OCI-LY3 (cell line): Measurements from ENCODE around the gene DNAH1.

Experiments used
- H2AFZ ChIP-seq: fragments of 200-600, 300-600 bp; shearing (Covaris generic); 2 replicates; pipeline ENCODE4 v1.6.0; 2014; ENCODE audit warnings: antibody characterized with exemption, low read depth, low read length
- H3K27ac ChIP-seq: fragments of 200-600, 300-600 bp; sonication (generic); 2 replicates; pipeline ENCODE4 v1.5.1; 2014; ENCODE audit warnings: mild to moderate bottlenecking, low read length, moderate library complexity, mixed read lengths
- H3K27me3 ChIP-seq: fragments of 200-600, 300-600 bp; sonication (generic); 2 replicates; pipeline ENCODE4 v1.6.1; 2014; ENCODE audit warnings: low read depth, low read length, mixed read lengths
- H3K36me3 ChIP-seq: fragments of 200-600, 300-600 bp; sonication (generic); replicated peaks from 2 replicates; pipeline ENCODE3; 2014; ENCODE audit warnings: low read depth, low read length, mixed read lengths
- H3K4me1 ChIP-seq: fragments of 300-600, 200-600 bp; sonication (generic); 2 replicates; pipeline ENCODE4 v1.6.1; 2014; ENCODE audit warnings: low read length, mixed read lengths
- H3K4me2 ChIP-seq: fragments of 200-600, 300-600 bp; sonication (generic); 2 replicates; pipeline ENCODE4 v1.6.1; 2014; ENCODE audit warnings: low read length, mixed read lengths
- H3K4me3 ChIP-seq: fragments of 300-600, 200-600 bp; sonication (generic); 2 replicates; pipeline ENCODE4 v1.5.1; 2014; ENCODE audit warnings: antibody characterized with exemption, mild to moderate bottlenecking, low read length, moderate library complexity
- H3K79me2 ChIP-seq: fragments of 300-600, 200-600 bp; shearing (Covaris generic); 2 replicates; pipeline ENCODE4 v1.6.1; 2014; ENCODE audit warnings: mild to moderate bottlenecking, low read length, mixed read lengths
- H3K9ac ChIP-seq: fragments of 300-600, 200-600 bp; shearing (Covaris generic); 2 replicates; pipeline ENCODE4 v1.6.0; 2014; ENCODE audit warnings: mild to moderate bottlenecking, low read length, moderate library complexity
- H3K9me3 ChIP-seq: fragments of 200-600, 300-600 bp; shearing (Covaris generic); 2 replicates; pipeline ENCODE4 v1.6.1; 2014; ENCODE audit warnings: low read length, mixed read lengths; ENCODE audit not compliant: insufficient read depth
- H4K20me1 ChIP-seq: fragments of 200-600, 300-600 bp; sonication (generic); 2 replicates; pipeline ENCODE4 v1.6.1; 2016; ENCODE audit warnings: low read length, mixed read lengths; ENCODE audit not compliant: insufficient read depth
- CTCF ChIP-seq: fragments of 200-600, 300-600 bp; sonication (generic); IDR thresholded peaks from 2 replicates; pipeline ENCODE4 v1.5.1; 2014; ENCODE audit warnings: antibody characterized with exemption, low read length, low read depth
- EZH2phosphoT487 ChIP-seq: fragments of 200-600 bp; shearing (Covaris generic); IDR thresholded peaks from 2 replicates; pipeline ENCODE4 v1.6.1; 2018; ENCODE audit warnings: antibody characterized with exemption, mixed run types, low read depth

DNAH1 gene

GRCh38 chr3:52399131-52399530 is 83.0 kb downstream of the DNAH1 start:
- H3K9ac ChIP-seq, result no peak overlapping the region
- peaks cover 40% of the 10 kb centered on the region for H3K36me3 ChIP-seq
- H3K27me3 ChIP-seq, result no peaks in the 10 kb centered on the region
- H3K4me1 ChIP-seq, result no peaks in the 10 kb centered on the region
- no peaks in the 10 kb centered on the region for H3K9me3 ChIP-seq
- H4K20me1 ChIP-seq, result no peaks in the 10 kb centered on the region
- H3K79me2 ChIP-seq, result no peaks in the 10 kb centered on the region
- TF ChIP-seq EZH2phosphoT487, result no peak
- TF ChIP-seq CTCF, result no peak
- no peak overlapping the region for H3K4me3 ChIP-seq
- H2AFZ ChIP-seq, result no peak overlapping the region
- H3K4me2 ChIP-seq, result no peak overlapping the region
- no peak overlapping the region for H3K27ac ChIP-seq

GRCh38 chr3:52399593-52399992 is 83.5 kb downstream of the DNAH1 start:
- H3K4me2 ChIP-seq, result no peak overlapping the region
- no peak overlapping the region for H2AFZ ChIP-seq
- H3K4me3 ChIP-seq, result no peak overlapping the region
- TF ChIP-seq CTCF (no peak), EZH2phosphoT487 (no peak)
- H3K36me3 ChIP-seq, result peaks cover 44% of the 10 kb centered on the region
- H3K27ac ChIP-seq, result no peak overlapping the region
- no peak overlapping the region for H3K9ac ChIP-seq
- no peaks in the 10 kb centered on the region for H4K20me1 ChIP-seq
- no peaks in the 10 kb centered on the region for H3K79me2 ChIP-seq
- H3K9me3 ChIP-seq, result no peaks in the 10 kb centered on the region
- no peaks in the 10 kb centered on the region for H3K4me1 ChIP-seq
- no peaks in the 10 kb centered on the region for H3K27me3 ChIP-seq

- Histone ChIP-seq H3K9ac (no peak overlapping the region), H2AFZ (no peak overlapping the region), H3K9me3 (no peaks in the 10 kb centered on the region), H3K27me3 (no peaks in the 10 kb centered on the region), H3K4me3 (no peak overlapping the region), H3K27ac (no peak overlapping the region), H3K4me2 (no peak overlapping the region), H3K79me2 (no peaks in the 10 kb centered on the region), H4K20me1 (no peaks in the 10 kb centered on the region), H3K36me3 (peaks cover 49% of the 10 kb centered on the region), H3K4me1 (no peaks in the 10 kb centered on the region)
- TF ChIP-seq CTCF, result no peak
- no peak for TF ChIP-seq EZH2phosphoT487
Measured at GRCh38 chr3:52400275-52400793, 84.2 kb downstream of the DNAH1 start.

GRCh38 chr3:52401021-52401420 is 84.9 kb downstream of the DNAH1 start:
- no peaks in the 10 kb centered on the region for H3K27me3 ChIP-seq
- H3K79me2 ChIP-seq, result no peaks in the 10 kb centered on the region
- no peaks in the 10 kb centered on the region for H4K20me1 ChIP-seq
- H3K27ac ChIP-seq, result no peak overlapping the region
- H3K9me3 ChIP-seq, result no peaks in the 10 kb centered on the region
- H3K9ac ChIP-seq, result no peak overlapping the region
- no peaks in the 10 kb centered on the region for H3K4me1 ChIP-seq
- H3K4me3 ChIP-seq, result no peak overlapping the region
- H3K36me3 ChIP-seq, result peaks cover 55% of the 10 kb centered on the region
- no peak for TF ChIP-seq EZH2phosphoT487
- TF ChIP-seq CTCF, result no peak
- no peak overlapping the region for H2AFZ ChIP-seq
- no peak overlapping the region for H3K4me2 ChIP-seq
